GM12874 (cell line): Measurements from ENCODE around the gene ACTL9.

Source experiments
- TF ChIP-seq, protein P1 (sequence below): IDR thresholded peaks from 2 replicates; pipeline ENCODE4 v1.5.1; 2011; ENCODE audit warnings: low read depth, mild to moderate bottlenecking, control low read depth, low read length, moderate library complexity; ENCODE audit not compliant: insufficient read depth

Gene ACTL9

GRCh38 chr19:8703223-8703622, 4.6 kb upstream of the ACTL9 start:
- TF ChIP-seq, protein P1, sequence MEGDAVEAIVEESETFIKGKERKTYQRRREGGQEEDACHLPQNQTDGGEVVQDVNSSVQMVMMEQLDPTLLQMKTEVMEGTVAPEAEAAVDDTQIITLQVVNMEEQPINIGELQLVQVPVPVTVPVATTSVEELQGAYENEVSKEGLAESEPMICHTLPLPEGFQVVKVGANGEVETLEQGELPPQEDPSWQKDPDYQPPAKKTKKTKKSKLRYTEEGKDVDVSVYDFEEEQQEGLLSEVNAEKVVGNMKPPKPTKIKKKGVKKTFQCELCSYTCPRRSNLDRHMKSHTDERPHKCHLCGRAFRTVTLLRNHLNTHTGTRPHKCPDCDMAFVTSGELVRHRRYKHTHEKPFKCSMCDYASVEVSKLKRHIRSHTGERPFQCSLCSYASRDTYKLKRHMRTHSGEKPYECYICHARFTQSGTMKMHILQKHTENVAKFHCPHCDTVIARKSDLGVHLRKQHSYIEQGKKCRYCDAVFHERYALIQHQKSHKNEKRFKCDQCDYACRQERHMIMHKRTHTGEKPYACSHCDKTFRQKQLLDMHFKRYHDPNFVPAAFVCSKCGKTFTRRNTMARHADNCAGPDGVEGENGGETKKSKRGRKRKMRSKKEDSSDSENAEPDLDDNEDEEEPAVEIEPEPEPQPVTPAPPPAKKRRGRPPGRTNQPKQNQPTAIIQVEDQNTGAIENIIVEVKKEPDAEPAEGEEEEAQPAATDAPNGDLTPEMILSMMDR = no peak

DNA sequence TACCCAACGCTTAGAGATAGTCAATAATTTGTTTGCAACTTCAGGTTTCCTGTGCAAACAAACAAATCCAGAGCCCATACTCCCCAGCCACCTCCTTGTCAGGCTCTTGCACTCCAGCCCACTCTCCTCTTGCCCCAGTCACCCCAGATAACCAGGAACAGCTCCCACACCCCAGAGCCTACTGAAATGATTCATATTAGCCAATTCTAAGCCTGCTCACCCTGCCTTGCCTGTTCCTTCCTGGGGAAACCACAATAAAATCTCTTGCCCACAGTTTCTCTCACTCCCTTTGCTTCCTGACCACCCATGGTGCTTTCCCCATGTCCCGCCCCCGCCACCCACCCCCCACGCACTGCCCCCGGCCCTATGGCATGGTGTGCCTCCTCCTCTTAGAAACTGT, 3.8 kb upstream of the ACTL9 start:
- TF ChIP-seq, protein P1 = no peak

- TF ChIP-seq, protein P1 = no peak
Measured at GRCh38 chr19:8700956-8701355, 2.4 kb upstream of the ACTL9 start.

- TF ChIP-seq, protein P1 = no peak
Measured at GRCh38 chr19:8699908-8700307, 1.3 kb upstream of the ACTL9 start.

- TF ChIP-seq, protein P1 = 0 out of 2 replicates have a peak, but pooled peaks have one; percentile 1
Measured at GRCh38 chr19:8697671-8698432, 743 bp downstream of the ACTL9 start.

DNA sequence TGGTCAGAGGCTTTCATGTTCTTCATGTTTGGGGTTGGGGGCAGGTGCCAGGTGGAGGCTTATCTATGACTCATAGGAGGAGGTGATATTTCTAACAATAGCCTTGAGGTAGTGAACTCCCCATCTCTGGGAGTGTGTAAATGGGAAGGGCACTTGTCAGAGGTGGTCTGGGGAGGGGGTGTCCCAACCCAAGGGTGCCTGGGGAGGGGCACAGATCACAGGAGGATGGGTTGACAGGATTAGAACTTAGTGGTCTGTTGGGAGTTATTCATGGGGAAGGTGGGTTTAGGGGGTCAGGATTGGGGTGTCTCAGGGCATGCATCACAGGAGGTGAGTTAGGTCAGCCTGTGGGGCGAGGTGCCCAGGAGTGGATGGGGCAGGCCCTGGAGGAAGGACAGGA, 1.6 kb downstream of the ACTL9 start:
- TF ChIP-seq, protein P1 = no peak

DNA sequence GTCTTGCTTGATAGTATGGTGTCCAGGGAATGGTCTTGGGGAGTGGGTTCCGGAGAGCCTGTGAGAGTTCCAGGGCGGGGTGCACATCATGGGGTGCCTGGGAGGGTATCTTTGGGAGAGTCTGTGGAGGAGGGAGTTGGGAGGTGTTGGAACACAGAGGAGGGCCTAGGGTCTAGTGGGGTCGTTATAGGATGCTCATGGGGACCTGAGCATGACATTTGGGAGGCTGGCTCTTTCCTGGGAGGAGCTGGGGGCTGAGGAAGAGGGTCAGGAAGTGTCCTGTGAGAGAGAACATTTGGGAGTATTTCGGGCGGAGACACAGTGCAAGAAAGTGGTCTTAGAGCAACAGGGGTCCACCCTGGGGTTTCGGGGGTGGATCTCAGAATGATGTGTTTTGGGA, 2.7 kb downstream of the ACTL9 start:
- TF ChIP-seq, protein P1 = no peak
